ENCODE data around the gene ZNF773.
"Not testable (repeated sequence)": the region's sequence is repeated elsewhere in the genome, so short reads cannot be mapped to it uniquely, and the experiment has no call there.

Gene ZNF773

GRCh38 chr19:57499680-57500395, at the start of gene ZNF773:
ZNF773 (plus strand) TSS chr19:57499938; CDS start chr19:57500081, 143 bp downstream.
- peak; percentile 97 for DNase-seq

- no peak for DNase-seq
Measured at GRCh38 chr19:57452307-57452706, 47.4 kb upstream of the ZNF773 start.

GRCh38 chr19:57465680-57466381, 33.9 kb upstream of the ZNF773 start:
- no peak for DNase-seq

GRCh38 chr19:57466489-57466888, 33.2 kb upstream of the ZNF773 start:
- DNase-seq = no peak

- DNase-seq = no peak
Measured at GRCh38 chr19:57473646-57474045, 26.1 kb upstream of the ZNF773 start.

GRCh38 chr19:57477191-57478008, 22.3 kb upstream of the ZNF773 start, which contains the start of gene ZNF772:
ZNF772 (minus strand) TSS chr19:57477566; CDS start chr19:57477309, 257 bp downstream.
- DNase-seq = peak; percentile 83

GRCh38 chr19:57487477-57488298, 12.1 kb upstream of the ZNF773 start, which contains the start of gene ZNF419:
ZNF419 (plus strand) TSS chr19:57487750; CDS start chr19:57487951, 201 bp downstream.
- peak; percentile 96 for DNase-seq

- not testable (repeated sequence) for DNase-seq
Measured at GRCh38 chr19:57488299-57488644, 11.5 kb upstream of the ZNF773 start.

- DNase-seq = not testable (repeated sequence)
Measured at GRCh38 chr19:57499332-57499679, 432 bp upstream of the ZNF773 start.

GRCh38 chr19:57500400-57500799, 662 bp downstream of the ZNF773 start:
- DNase-seq = not testable (repeated sequence)

GRCh38 chr19:57506163-57506562, 6.4 kb downstream of the ZNF773 start:
- DNase-seq = no peak

- DNase-seq = no peak
Measured at GRCh38 chr19:57511484-57511883, 11.7 kb downstream of the ZNF773 start.

- DNase-seq = peak; percentile 11
Measured at GRCh38 chr19:57512845-57513244, 13.1 kb downstream of the ZNF773 start.

GRCh38 chr19:57515255-57515654, 15.5 kb downstream of the ZNF773 start:
- no peak for DNase-seq

GRCh38 chr19:57518021-57518420, 18.3 kb downstream of the ZNF773 start:
- DNase-seq = not testable (repeated sequence)

GRCh38 chr19:57527136-57527881, 27.6 kb downstream of the ZNF773 start, which contains the start of gene ZNF549:
ZNF549 (plus strand) TSS chr19:57527356; CDS start chr19:57527574, 218 bp downstream.
- peak; percentile 84 for DNase-seq

GRCh38 chr19:57537953-57538547, 38.3 kb downstream of the ZNF773 start:
- DNase-seq = no peak

- no peak for DNase-seq
Measured at GRCh38 chr19:57546513-57546912, 46.8 kb downstream of the ZNF773 start.

- DNase-seq = no peak
Measured at GRCh38 chr19:57552432-57552831, 52.7 kb downstream of the ZNF773 start.

- DNase-seq = no peak
Measured at GRCh38 chr19:57557659-57558058, 57.9 kb downstream of the ZNF773 start.
